B cell (primary cell): Measurements from ENCODE around the gene SLC49A3.

Source experiments
- CTCF ChIP-seq: fragments of 200-600 bp; IDR thresholded peaks from one replicate; pipeline ENCODE4 v1.8.0; 2022; ENCODE audit warnings: antibody characterized with exemption, mild to moderate bottlenecking
- EZH2 ChIP-seq: IDR thresholded peaks from 2 replicates; pipeline ENCODE4 v1.6.1; 2012; ENCODE audit warnings: borderline replicate concordance, low read depth, mild to moderate bottlenecking, moderate library complexity, low read length; ENCODE audit not compliant: insufficient read depth, poor library complexity, severe bottlenecking

GRCh38 chr4:732911-733630 is 44.1 kb upstream of the SLC49A3 start:
- TF ChIP-seq CTCF = no peak
- TF ChIP-seq EZH2 = no peak
